HG03159 (cell line): ENCODE measurements around the gene GHRL.
"Not testable (repeated sequence)": the region's sequence is repeated elsewhere in the genome, so short reads cannot be mapped to it uniquely, and the experiment has no call there.

ENCODE experiments used
- ATAC-seq: cut with Tn5 transposase; IDR thresholded peaks from one replicate; pipeline ENCODE4 v1.9.1; 2021; ENCODE audit warnings: mild to moderate bottlenecking, moderate library complexity; ENCODE audit not compliant: unreplicated experiment

Gene GHRL

DNA sequence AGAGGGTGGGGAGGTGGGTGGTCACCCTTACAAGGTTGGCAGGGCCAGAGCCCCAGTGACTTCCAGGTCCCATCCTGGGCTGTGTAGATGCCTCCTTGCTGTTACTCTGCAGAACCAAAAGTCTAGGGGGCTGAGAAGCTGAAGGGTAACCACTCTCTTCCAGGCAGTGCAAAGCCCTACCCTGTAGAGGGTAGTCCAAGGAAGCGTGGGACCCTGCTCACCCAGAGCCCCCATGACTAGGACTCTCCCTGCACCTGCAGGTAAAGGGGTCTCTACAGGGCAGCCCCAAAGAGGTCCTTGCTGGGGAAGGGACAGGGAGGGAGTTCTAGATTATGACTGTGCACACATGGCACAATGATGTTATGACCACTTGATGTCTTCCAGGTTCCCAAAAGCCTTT, 14.2 kb downstream of the GHRL start:
- no peak for ATAC-seq

DNA sequence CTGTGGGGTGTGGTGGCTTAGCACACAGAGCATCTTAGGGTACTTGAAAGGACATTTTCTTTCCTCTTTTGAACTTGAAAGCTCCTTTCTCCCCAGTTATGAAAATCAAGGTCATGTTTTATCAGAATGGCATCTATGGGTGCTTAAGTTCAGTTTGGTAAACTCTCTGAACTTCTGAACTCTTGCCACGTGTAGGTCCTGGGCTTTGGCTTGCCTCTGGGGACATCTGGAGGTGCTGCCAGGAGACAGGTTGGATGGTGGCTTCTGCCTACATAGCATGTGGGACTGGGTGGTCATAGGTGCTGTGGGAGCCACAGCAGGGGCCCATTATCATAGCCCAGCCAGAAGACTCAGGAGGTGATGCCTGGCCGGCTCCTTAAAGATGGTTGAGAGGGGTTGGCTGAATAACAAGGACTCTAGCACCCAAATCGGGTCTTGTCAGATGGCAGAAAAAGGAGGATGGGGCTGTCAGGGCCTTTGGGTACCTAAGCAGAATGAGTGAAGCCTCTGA, 15.6 kb downstream of the GHRL start:
- no peak for ATAC-seq

DNA sequence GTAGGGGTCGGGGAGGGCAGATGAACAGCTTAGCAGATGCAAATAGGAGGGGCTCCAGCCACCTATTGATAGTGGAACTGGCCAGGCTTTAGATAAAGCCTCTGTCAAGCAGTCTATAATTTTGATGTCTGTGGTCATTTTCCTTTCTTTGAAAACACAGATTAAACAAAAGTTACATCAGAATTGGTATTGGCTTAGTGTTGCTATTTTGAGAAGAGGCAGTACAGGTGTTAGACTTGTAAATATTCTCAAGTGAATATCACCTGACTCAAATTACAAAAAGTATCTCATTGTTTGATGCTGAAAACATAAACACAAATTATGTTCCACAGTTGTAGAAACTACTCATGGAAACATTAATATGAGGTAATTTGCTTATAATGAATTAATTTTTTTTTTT, 18.1 kb downstream of the GHRL start:
- no peak for ATAC-seq

DNA sequence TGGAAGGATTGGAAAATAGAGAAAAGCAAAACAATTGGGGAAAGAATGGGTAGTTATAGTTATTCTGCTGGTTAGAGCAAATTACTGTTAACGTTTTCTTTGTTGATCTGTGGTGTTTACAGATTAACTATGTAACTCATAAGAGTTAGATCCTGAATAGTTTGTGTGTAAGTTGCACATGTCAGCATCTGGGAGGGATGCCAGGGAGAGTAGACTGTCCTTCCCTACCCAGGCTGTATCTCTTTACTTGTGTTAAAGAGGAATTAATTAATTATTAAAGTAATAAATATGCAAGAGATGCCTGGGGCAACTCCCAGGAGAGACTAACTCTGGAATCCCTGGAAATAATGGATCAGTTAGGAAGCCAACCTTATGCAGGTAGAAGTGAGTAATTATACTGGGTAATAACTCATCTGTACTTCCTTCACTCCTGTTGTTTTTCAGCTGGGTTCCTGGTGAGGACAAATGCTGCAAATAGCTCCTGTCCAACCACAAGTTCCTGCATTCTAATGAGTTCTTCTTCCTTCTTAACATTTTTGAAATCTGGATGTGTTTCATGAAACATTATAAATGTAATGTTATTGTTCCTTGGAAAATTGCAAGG, 18.9 kb downstream of the GHRL start:
- no peak for ATAC-seq

GRCh38 chr3:10272977-10273376, 19.8 kb downstream of the GHRL start:
- ATAC-seq = no peak

DNA sequence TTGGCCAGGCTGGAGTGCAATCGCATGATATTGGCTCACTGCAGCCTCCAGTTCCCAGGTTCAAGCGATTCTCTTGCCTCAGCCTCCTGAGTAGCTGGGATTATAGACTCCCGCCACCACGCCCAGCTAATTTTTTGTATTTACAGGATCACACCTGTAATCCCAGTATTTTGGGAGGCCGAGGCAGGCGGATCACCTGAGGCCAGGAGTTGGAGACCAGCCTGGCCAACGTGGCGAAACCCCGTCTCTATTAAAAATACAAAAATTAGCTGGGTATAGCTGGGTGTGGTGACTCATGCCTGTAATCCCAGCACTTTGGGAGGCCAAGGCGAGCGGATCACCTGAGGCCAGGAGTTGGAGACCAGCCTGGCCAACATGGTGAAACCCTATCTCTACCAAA, 20.3 kb downstream of the GHRL start:
- not testable (repeated sequence) for ATAC-seq

GRCh38 chr3:10269443-10269842, 23.3 kb downstream of the GHRL start:
- ATAC-seq = no peak

- no peak for ATAC-seq
Measured at GRCh38 chr3:10268930-10269329, 23.8 kb downstream of the GHRL start.

DNA sequence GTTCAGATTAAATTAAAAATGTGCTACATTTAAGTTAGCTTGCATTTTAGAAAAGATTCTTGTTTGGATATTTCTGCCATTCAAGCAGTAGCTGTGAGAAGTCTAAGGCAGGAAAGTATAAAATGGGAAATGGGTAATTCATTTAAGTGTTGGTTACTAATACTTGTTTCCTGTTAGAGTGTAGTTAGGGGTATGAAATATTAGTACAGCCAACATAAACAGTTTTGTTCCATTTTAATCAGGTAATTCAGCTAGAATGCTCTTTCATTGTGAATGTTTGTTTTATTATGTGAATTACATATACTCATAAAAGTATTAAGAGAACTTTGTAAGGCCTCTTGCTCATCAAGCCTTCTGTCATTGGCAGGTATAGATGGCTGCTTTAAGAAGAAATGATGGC, 24.6 kb downstream of the GHRL start:
- no peak for ATAC-seq

DNA sequence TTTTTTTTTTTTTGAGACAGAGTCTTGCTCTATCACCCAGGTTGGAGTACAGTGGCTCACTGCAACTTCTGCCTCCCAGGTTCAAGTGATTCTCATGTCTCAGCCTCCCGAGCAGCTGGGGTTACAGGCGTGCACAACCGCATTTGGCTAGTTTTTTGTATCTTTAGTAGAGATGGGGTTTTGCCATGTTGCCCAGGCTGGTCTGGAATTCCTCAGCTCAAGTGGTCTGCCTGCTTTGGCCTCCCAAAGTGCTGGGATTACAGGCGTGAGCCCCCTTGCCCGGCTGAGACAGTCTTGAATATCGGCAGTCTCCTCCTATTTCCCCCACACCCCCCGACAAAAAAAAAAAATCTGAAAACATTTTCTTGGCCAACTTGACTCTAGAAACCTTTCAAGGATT, 25.8 kb downstream of the GHRL start:
- not testable (repeated sequence) for ATAC-seq

- ATAC-seq = no peak
Measured at GRCh38 chr3:10265833-10266232, 26.9 kb downstream of the GHRL start.

DNA sequence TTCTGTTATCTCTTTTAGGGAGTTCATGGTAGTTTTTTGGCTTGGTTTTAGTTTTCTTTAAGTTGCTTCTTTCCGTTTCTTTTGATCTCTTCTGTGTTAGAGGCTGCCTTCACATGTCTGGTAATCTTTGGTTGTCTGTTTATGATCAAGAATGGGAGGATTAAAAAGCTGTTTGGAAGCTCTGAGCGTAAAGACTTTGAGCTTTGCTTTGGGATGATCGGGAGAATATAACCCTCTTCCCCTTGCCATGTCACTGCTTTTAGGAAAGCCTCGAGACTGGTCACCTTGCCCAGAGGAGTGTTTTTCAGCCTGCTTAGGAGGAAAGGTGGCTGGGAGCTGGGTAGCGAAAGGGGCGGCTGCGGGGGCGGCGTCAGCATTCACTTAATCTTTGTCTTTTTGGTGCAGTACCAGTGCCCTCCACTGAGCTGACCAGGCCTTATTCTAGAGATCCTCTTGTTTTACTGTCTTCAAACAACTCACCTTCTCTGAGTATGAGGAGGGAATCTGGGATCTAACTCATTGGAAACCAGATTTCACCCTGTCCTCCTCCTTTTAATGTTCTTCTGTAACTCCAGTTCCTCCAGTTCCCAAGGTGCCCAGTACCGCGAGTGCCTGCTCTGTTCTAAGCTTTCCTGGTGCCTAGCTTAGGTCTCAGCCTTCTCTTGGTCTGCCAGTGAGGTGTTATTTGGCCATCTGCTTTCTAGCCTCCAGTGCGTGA, 28.9 kb downstream of the GHRL start:
- ATAC-seq = no peak

- no peak for ATAC-seq
Measured at GRCh38 chr3:10262027-10262426, 30.7 kb downstream of the GHRL start.

GRCh38 chr3:10260211-10260701, 32.5 kb downstream of the GHRL start:
- ATAC-seq = no peak

GRCh38 chr3:10259798-10260197, 32.9 kb downstream of the GHRL start:
- ATAC-seq = no peak

DNA sequence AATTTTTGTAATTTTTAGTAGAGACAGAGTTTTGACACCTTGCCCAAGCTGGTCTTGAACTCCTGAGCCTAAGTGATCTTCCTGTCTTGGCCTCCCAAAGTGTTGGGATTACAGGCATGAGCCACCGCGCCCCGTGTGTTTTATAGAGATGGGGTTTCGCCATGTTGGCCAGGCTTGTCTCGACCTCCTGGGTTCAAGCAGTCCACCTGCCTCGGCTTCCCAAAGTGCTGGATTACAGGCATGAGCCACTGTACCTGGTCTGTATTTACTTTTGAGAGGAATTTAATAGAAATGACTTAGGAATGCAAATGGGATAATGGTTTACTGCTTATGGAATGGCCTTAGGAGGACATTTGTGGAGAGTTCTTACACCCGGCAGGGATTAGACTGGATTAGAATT, 33.7 kb downstream of the GHRL start:
- ATAC-seq = no peak

DNA sequence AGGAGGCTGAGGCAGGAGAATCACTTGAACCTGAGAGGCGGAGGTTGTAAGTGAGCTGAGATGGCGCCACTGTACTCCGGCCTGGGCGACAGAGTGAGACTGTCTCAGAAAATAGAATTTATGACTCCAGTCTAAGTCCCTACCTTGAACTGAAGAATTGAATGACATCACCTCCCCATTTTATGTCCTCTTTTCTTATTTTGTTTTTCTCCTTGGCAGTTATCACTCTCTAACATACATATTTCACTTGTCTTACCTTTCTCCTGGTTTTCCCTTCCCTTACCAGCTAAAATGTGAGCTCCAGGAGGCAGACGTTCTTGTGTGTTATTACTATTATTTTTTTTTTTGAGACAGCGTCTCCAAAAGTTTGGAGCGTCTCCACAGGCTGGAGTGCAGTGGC, 36.9 kb downstream of the GHRL start:
- no peak for ATAC-seq

DNA sequence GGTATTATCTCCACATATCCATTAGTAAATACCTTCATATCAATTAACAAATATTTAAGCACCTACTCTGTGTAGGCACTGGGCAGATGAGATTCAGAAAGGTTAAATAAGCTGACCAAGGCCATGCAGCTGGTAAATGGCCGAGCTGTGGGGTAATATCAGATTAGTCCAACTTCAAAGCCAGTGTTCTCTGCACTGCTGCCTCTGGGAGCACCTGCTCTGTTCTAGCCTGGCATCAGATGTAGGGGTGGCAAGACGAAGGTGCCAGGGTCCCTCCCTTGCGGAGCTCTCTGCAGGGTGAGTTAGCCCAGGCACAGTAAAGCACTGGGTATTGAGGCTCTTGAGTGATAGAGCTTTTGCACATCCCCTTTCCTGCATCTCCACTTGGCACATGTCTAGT, 39.0 kb downstream of the GHRL start:
- no peak for ATAC-seq

DNA sequence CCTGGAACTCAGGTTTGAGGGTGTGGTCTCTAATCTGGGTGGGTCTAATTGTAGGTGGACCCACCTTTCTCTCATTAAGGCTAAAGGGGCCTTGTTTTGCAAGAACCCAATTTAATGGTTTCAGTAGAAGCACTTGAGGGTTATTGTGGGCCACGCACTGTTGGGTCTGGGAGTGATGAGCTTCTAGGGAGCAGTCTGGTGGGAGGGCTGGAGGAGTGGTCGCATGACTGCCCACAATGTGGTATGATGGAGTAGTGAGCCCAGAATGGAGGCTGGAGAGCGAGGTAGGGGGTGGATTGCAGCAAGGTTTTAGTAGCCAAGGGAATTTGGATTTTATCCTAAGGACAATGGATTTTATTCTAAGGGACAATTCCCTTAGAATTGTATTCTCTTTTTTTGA, 41.7 kb downstream of the GHRL start:
- ATAC-seq = no peak

DNA sequence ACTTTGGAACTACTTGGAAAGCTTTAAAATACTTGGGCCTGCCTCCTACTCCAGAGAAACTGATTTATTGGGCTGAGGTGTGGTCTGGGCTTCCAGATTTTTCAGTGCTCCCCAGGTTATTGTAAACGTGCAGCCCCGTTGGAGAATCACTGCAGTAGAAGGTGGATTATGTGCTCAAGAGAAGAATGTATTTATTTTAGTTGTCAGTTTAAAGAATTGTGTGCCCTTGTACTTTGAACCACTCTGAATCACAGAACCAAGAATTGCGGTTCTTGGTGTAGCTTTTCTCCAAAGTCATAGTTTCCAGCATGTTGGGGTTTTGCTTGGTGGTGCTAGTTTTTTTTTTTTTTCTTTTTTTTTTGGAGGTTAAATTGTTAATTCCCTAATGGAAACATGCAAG, 42.9 kb downstream of the GHRL start:
- no peak for ATAC-seq

GRCh38 chr3:10248984-10249748, 43.6 kb downstream of the GHRL start:
- no peak for ATAC-seq
